HG02571 (cell line): Measurements from ENCODE around the gene SYT7.

ENCODE experiments used
- ATAC-seq: cut with Tn5 transposase; IDR thresholded peaks from one replicate; pipeline ENCODE4 v1.9.1; 2021; ENCODE audit warnings: mild to moderate bottlenecking, moderate library complexity; ENCODE audit not compliant: unreplicated experiment

Gene SYT7

GRCh38 chr11:61522881-61523280 is 58.0 kb downstream of the SYT7 start:
- ATAC-seq = no peak

- ATAC-seq = no peak
These were observed 62.7 kb downstream of the SYT7 start for GRCh38 chr11:61518032-61518795.

DNA sequence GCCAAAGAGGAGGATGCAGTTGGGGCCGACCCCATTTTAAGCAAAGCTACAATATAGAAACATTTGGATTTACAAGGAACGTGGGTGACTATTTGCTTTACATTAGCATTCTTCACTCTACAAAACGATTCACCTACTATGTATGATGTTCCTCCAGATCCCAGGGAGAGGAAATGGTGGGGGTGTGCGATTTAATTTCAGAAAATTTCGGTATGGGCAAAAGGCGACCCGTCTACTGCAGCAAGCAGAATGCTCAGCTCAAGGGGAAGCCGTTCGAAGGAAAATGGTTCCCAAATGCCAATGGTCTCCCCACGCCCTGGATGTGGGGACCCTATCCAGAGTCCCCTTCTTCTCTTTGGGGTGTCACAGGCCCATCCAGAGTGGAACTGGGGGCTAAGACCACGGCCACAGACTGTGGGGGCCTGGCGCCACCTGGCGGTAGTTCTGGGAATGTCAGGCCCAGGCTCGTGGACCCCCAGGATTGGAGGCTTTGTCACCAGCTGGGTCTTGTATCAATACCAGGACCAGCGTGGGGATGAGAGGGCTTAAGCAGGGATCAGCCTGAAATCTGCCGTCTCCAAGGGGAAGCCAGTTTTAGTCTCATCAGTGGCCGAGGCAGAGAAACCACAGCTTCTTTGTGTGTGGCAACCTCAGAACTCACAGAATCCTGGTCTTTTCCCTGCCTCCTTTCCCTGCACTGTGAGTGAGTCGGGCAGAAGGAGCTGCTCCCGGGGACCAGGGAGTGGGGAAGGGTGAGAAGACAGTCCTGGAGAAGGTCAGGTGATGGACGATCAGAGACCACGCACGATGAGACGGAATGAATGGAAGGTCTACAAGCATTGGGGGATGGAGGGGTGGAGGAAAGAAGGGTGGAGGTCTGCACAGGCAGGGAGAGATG is 64.0 kb downstream of the SYT7 start:
- ATAC-seq = no peak

GRCh38 chr11:61516191-61516590 is 64.7 kb downstream of the SYT7 start:
- no peak for ATAC-seq

DNA sequence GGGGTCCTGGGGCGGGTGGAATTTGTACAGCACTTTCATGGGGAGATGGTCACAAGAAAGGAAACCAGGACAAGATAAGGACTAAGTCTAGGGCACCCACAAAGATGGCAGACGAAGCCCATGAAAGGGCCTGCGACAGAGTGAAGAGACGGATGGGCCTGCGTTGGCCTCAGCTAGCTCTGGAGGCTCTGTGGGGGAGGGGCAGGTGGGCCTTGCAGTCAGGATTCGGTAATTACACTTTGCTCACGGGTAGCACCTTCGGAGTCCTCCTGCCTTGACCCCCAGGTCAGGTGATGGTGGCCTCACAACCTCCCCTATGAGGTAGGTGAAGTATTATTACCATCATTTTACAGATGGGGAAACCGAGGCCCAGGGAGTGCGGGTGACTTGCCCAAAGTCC is 65.2 kb downstream of the SYT7 start:
- no peak for ATAC-seq

DNA sequence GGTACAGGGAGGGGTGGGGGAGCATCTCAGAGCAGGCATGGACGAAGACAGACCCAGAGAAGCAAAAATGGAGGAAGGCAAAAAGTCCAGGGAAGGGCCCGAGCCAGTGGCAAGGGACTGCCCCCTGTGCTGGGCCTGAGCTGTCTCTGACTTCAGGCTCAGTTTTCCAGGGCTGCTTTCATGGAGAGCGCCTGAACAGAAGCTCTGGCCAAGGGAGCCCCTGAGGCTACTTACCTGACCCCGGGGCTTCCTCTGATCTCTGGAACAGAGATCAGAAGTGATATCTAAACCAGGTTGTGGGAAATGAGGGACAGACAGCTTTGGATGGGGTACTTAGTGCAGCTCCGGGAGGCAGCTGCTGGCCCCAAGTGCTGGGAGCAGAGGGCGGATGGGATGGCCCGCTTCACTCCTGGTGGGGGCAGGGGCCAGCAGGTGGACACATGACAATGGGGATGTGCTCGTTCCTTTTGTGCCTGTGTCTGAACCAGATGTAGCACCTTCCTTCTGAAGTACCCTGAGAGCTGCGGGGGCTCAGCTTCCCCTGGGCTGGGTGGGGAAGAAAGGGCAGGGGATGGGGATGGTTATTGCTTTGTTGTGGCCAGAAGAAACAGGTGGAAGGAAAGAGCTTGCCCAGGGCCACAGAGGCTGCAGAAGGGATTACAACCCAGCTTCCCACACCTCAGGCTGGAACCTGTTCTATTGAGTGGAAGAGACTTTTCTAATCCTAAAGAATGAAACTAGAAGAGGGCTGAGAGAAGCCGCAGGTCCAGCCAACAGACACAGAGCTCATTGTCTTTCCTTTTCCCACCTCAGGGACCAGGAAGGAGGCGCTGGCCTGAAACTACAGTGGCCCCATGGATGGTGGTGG is 66.6 kb downstream of the SYT7 start:
- ATAC-seq = no peak

DNA sequence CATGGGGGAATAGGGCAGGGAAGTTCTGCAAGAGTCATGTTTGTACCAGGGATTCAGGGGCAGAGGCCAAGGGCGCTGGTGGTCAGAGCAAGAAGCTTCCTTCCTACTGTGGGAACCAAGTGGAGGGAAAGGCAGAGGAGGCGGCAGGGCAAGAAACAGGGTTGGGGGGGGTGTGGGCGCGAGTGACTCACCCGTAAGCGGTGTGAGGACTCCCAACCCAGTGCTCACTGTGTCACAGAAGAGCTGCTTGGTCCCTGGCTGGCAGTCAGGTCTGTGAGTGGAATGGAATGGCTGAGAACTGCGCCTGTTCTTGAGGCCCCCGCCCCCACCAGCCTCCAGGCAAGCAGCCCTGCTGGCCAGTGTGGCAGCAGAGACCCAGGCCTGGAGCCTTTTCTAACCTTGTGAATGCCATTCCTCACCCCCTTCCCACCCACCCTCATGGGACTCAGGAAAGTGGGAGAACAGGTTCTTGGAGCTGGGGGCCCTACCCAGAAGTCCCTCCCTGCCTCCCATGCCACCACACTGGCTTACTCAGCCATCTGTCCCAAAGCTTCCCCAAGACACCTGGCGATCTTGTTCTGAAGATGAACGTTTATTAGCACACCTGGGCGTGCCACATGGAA is 67.6 kb downstream of the SYT7 start:
- no peak for ATAC-seq

GRCh38 chr11:61512435-61512834 is 68.4 kb downstream of the SYT7 start:
- no peak for ATAC-seq

- ATAC-seq = no peak
These were observed 69.5 kb downstream of the SYT7 start for GRCh38 chr11:61511383-61511782.

DNA sequence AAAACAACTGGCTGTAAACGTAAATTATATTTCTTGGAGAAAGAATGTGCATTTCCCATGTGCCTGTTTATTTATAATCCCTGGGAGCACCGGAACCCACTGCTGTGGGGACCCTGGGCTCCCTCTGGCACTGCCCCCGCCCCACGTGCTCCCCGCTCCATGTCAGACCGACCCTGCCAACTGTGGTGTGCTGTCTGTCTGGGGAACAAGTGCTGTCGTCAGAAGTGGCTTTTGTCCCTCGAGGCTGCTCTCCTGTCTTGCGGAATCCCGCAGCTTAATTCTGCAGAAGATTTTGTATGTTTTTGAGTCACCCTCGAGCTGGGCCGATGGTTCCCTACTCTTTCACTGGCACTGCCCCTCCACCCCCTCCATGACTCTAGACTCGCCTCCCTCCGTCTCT is 69.9 kb downstream of the SYT7 start:
- no peak for ATAC-seq

GRCh38 chr11:61510166-61510919 is 70.5 kb downstream of the SYT7 start:
- ATAC-seq = no peak

GRCh38 chr11:61509043-61510029 is 71.5 kb downstream of the SYT7 start:
- ATAC-seq = no peak

DNA sequence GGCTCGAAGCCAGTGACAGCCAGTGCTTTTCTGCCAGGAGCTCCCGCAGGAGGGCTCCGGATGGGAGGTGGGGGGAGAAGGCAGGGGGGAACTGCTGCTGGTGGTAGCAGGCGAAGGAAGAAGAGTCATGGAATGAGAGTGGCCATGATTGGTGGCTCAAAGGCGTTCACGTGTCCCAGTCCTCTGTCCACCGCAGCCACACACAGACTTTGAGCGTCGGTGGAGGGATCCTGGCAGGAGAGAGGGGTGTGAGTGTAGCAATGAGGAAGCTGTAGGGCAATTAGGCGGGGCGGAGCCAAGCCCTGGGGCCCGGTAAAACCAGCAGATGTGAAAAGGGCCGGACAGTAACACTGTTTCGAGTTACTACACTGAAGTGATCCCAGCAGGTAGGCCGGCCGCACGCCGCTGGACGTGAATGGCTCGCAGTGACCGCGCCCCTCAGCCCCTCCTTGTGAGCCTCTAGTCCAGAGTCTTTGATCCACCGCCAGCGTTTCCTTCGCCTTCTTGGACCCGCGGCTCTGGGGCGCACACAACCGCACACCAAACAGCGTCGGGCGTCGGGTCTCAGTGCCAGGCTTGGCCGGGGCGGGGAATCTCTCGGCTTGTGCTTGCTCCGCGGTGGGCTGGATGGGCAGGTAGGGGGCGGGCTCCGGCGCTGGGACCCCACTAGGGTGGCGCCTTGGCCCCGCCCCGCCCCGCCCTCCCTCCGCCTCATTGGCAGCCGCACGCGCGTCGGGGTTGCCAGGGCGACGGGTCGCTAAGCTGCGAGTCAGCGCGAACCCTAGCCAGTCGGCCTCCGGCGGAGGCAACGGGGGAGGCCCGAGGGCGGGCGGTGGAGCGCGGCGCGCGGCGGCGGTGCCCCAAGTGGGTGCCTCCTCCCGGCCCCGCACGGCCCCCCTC is 72.7 kb downstream of the SYT7 start, which contains the start of gene LRRC10B:
TSS of gene LRRC10B (plus strand) at position 788 of the 900 bp plus-strand sequence. CDS start 250 bp downstream, outside the sequence.
- ATAC-seq = no peak

DNA sequence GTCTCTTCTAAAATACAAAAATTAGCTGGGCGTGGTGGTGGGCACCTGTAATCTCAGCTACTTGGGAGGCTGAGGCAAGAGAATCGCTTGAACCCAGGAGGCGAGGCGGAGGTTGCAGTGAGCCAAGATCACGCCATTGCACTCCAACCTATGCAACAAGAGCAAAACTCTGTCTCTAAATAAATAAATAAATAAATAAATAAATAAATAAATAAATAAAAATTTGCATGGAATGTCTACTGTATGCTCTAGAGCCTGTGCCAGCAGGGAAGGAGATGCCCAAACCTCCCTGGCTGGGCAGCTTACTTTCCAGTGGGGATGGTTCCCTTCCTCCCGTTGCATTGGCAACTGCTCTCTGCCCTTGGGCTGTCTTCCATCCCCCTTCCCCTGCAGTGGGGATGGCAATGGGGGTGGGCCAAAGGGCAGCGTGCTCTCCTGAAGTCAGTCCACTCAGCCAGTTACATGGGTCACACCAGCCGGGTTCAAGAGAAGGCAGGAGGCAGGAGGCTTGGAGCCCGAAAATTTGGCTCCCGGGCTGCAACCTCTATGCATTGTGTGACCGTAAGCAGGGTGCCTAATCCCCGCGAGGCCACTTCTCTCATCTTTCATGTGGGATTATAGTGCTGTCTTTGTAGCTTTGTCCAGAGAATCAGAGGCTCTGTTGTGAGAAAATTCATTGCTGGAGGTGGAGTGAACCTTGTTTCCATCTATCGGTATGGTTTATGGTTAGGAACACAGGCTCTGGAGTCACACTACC is 73.7 kb downstream of the SYT7 start:
- no peak for ATAC-seq

DNA sequence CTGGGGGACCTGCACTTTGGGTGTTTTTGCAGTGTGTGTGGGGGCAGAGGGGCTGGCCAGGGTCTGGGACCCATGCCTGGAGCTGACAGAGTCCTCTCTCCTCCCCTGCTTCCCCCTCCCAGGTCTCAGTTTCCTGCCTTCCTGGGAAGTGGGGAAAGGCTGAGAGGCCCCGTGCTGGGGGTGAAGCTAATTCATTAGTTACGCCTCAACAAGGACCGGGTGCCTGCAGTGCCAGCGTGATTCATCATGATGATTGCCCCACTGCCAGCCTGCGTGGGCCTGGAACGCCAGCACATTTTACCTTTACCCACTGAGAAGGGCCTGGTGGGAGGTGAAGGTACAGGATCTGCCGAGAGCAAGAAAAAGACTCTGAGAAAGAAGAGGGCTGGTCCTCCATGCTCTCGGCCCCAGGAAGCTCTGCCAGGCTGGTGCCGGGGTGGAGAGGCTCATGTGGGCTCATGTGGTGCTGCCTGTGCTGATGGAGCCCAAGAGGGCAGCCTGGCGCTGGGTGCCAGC is 75.2 kb downstream of the SYT7 start:
- no peak for ATAC-seq

- ATAC-seq = no peak
These were observed 75.8 kb downstream of the SYT7 start for GRCh38 chr11:61505106-61505505.
